ENCODE measurements around the gene KCNC1. TPM values are rescaled to one million over a fixed set of nuclear protein-coding genes. Genes with fewer than 3 reads are reported as not detected.

The KCNC1 gene
- total and polyA plus RNA-seq, 2 of the 4 experiments (the other 2 are of a cell fraction) = 0.03 TPM; not detected in 1

DNA sequence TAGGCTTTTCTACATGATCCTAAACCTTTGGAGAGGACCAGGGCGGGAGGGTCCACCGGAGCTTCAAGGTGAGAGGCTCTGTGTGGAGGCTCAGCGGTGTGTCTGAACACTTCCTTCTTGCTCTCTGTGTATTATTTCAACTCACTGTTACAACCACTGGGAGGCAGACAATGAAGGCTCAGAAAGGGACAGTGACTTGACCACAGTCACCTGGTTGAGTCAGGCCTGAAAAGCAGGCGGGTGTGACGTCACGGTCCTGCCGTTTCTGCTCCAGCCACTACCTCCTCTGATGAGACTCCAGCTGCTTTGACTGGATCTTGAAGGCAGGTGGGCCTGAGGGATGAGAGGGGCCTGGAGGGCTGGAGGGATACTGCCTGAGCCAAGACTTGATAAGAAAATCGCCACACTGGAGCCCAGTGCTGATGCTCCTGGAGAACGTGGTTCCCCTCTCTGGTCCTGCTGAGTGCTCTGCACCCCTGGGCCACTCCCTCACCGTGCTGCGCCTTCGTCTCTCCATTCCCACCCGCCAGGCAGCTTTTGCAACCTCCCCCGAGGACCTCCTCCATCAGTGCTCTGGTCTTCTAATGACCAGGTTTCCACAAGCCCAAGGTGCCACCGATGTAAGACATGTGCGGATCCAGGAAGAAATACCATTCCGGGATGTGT, 27.9 kb downstream of the KCNC1 start:
- Histone ChIP-seq H2AK9ac (replicated peaks; ENCODE audit: low read depth, low read length, poor library complexity) (no peak overlapping the region), H2BK5ac (ENCODE audit: low read depth, low read length, poor library complexity, severe bottlenecking) (no peak overlapping the region), H3K4me3 (ENCODE audit: insufficient read depth, low read depth, low read length) (no peak overlapping the region), H3K14ac (replicated peaks; ENCODE audit: low read depth, low read length) (no peak overlapping the region), H3K9me1 (ENCODE audit: insufficient read depth, low read length) (no peaks in the 10 kb centered on the region), H3K23ac (ENCODE audit: low read depth, low read length) (no peak overlapping the region), H4K8ac (ENCODE audit: low read depth in 2 of 2, low read length in 2 of 2) (no peak overlapping the region), H4K5ac (ENCODE audit: low read depth, low read length) (no peak overlapping the region), H4K20me1 (ENCODE audit: insufficient read depth, low read length) (no peaks in the 10 kb centered on the region), H3K18ac (ENCODE audit: low read depth, low read length) (no peak overlapping the region), H3K36me3 (ENCODE audit: control insufficient read depth, insufficient read depth, low read length) (no peaks in the 10 kb centered on the region), H4K91ac (ENCODE audit: insufficient read depth, low read depth, low read length) (no peak overlapping the region), H2BK15ac (ENCODE audit: low read depth, low read length) (no peak overlapping the region), H2AFZ (replicated peaks; ENCODE audit: low read length, poor library complexity) (no peak overlapping the region), H3K9me3 (ENCODE audit: control insufficient read depth, insufficient read depth, low read length) (no peaks in the 10 kb centered on the region), H3K79me1 (ENCODE audit: low read depth in 1 of 2, low read length in 2 of 2) (no peaks in the 10 kb centered on the region), H3K56ac (ENCODE audit: extremely low read depth, insufficient read depth, low read length) (no peak overlapping the region), H3K4me2 (ENCODE audit: low read depth, low read length) (no peak overlapping the region), H2BK20ac (ENCODE audit: low read depth, low read length) (no peak overlapping the region), H3K4me1 (ENCODE audit: control insufficient read depth, insufficient read depth, low read length) (no peaks in the 10 kb centered on the region), H3K9ac (ENCODE audit: low read depth, low read length) (no peak overlapping the region), H2AK5ac (ENCODE audit: low read depth, low read length) (no peak overlapping the region), H3K27me3 (ENCODE audit: control insufficient read depth, insufficient read depth, low read length) (peaks cover 2% of the 10 kb centered on the region; the same call in 1 of the 2 replicates), H3K4ac (ENCODE audit: low read depth, low read length) (no peak overlapping the region), H3K27ac (ENCODE audit: insufficient read depth, low read length) (no peak overlapping the region), H2BK120ac (ENCODE audit: low read depth, low read length) (no peak overlapping the region)
- ATAC-seq (ENCODE audit: low read depth) (no peak), DNase-seq (no peak)
- in situ Hi-C loops (cut with MboI; ENCODE audit: low sequenced_read_pairs) = loop anchor here (5.0 kb wide), 1 partner anchor 215 kb away; no protein-coding TSS in a partner anchor
- dilution Hi-C loops (cut with HindIII; ENCODE audit: low sequenced_read_pairs, unreplicated experiment) = no loop called here
- ChIA-PET CTCF (interaction anchor here (1.1 kb wide), 1 partner anchor 211 kb away, joined by 5 read pairs; no protein-coding TSS in a partner anchor), POLR2A (ENCODE audit: unreplicated experiment) (interaction anchor here (0.6 kb wide), 1 partner anchor 828 kb away, joined by 6 read pairs; no protein-coding TSS in a partner anchor)
- TF ChIP-seq BHLHE40 (IDR thresholded peaks at IDR 0.05; ENCODE audit: low read depth, low read length) (no peak), MAZ (IDR thresholded peaks at IDR 0.05; ENCODE audit: borderline replicate concordance, low read depth, low read length) (no peak), SMC3 (IDR thresholded peaks at IDR 0.05; ENCODE audit: low read depth, low read length) (peak; percentile 12; the same call in 1 of the 2 replicates), CEBPB (IDR thresholded peaks at IDR 0.05; ENCODE audit: low read depth, low read length) (no peak)
- BruUV-seq (replicated peaks) = no TSS peak
- intact Hi-C loops (cut with micrococcal nuclease) = loop anchor here (5.0 kb wide), 1 partner anchor 85 kb away; no protein-coding TSS in a partner anchor
- WGBS, 2 experiments (ENCODE audit: extremely low coverage in 2 of 2, insufficient read length in 1 of 2) = 87% methylated on average over 6 of the region's 17 CpGs; no CpG with 5 or more reads in 1 of the 2 experiments
